Keratinocyte (primary cell): ENCODE data around the gene ZNF726. TPM values are rescaled to one million over a fixed set of nuclear protein-coding genes. Genes with fewer than 3 reads are reported as not detected.

ENCODE experiments used
- DNase-seq: peaks from one replicate; pipeline ENCODE4 v3.0.0-alpha.2; 2011; ENCODE audit warnings: low read depth, missing footprints, low spot score
- FAIRE-seq: peaks from 2 replicates; lab custom pipeline; 2011; peaks lifted over from hg19 to GRCh38; lab: Jason Lieb, UNC
- H2AFZ ChIP-seq: 2 replicates; pipeline ENCODE4 v1.6.0; 2012; ENCODE audit warnings: low read length, control low read depth, inconsistent platforms; ENCODE audit not compliant: control insufficient read depth
- H3K27ac ChIP-seq: 2 replicates; pipeline ENCODE4 v1.5.1; 2011; ENCODE audit warnings: low read length; ENCODE audit not compliant: control insufficient read depth, insufficient read depth
- H3K27me3 ChIP-seq: 3 replicates; pipeline ENCODE4 v1.6.0; 2011; ENCODE audit warnings: low read length; ENCODE audit not compliant: control insufficient read depth, insufficient read depth; ENCODE audit errors: extremely low read depth
- H3K36me3 ChIP-seq, 2 experiments: 2 replicates in 1 of 2; 3 replicates in 1 of 2; pipeline ENCODE4 v1.5.1; 2011; ENCODE audit warnings: low read length in 2 of 2, mild to moderate bottlenecking in 1 of 2; ENCODE audit not compliant: control insufficient read depth in 2 of 2, insufficient read depth in 2 of 2; ENCODE audit errors: extremely low read depth in 1 of 2
- H3K4me1 ChIP-seq: 3 replicates; pipeline ENCODE4 v1.5.1; 2011; ENCODE audit warnings: low read length; ENCODE audit not compliant: control insufficient read depth, insufficient read depth; ENCODE audit errors: extremely low read depth
- H3K4me2 ChIP-seq: 3 replicates; pipeline ENCODE4 v1.6.0; 2011; ENCODE audit warnings: low read depth, low read length; ENCODE audit not compliant: control insufficient read depth, insufficient read depth; ENCODE audit errors: extremely low read depth
- H3K4me3 ChIP-seq, 3 experiments: fragments of 200-600 bp in 1 of 3; sonication (generic) in 1 of 3; 2 replicates in 2 of 3; 3 replicates in 1 of 3; pipeline ENCODE4 v1.5.1; 2011 to 2016; ENCODE audit warnings: low read length in 3 of 3, mild to moderate bottlenecking in 3 of 3, control low read depth in 2 of 3, inconsistent platforms in 1 of 3, low read depth in 1 of 3, mixed read lengths in 1 of 3, mixed run types in 1 of 3, moderate library complexity in 1 of 3; ENCODE audit not compliant: control insufficient read depth in 2 of 3, insufficient read depth in 2 of 3; ENCODE audit errors: extremely low read depth in 1 of 3
- H3K79me2 ChIP-seq: 2 replicates; pipeline ENCODE4 v1.6.0; 2012; ENCODE audit warnings: low read length; ENCODE audit not compliant: control insufficient read depth, insufficient read depth
- H3K9ac ChIP-seq: 3 replicates; pipeline ENCODE4 v1.6.0; 2011; ENCODE audit warnings: low read length; ENCODE audit not compliant: control insufficient read depth, insufficient read depth; ENCODE audit errors: extremely low read depth
- H3K9me1 ChIP-seq: 3 replicates; pipeline ENCODE4 v1.6.0; 2011; ENCODE audit warnings: low read length; ENCODE audit not compliant: control insufficient read depth, insufficient read depth; ENCODE audit errors: extremely low read depth
- H3K9me3 ChIP-seq: 2 replicates; pipeline ENCODE4 v1.5.1; 2012; ENCODE audit warnings: low read depth, low read length; ENCODE audit not compliant: control insufficient read depth
- H4K20me1 ChIP-seq: 3 replicates; pipeline ENCODE4 v1.6.0; 2011; ENCODE audit warnings: low read length; ENCODE audit not compliant: control insufficient read depth, insufficient read depth; ENCODE audit errors: extremely low read depth
- CTCF ChIP-seq, 3 experiments: IDR thresholded peaks in 1 of 3; conservative IDR thresholded peaks in 1 of 3; optimal IDR thresholded peaks in 1 of 3; 2 replicates in 2 of 3; 3 replicates in 1 of 3; pipeline versions ENCODE3 to v1.5.1; 2011; ENCODE audit warnings: low read length in 3 of 3, mild to moderate bottlenecking in 3 of 3, moderate library complexity in 2 of 3, control low read depth in 1 of 3, inconsistent platforms in 1 of 3; ENCODE audit not compliant: insufficient read depth in 2 of 3; ENCODE audit errors: extremely low read depth in 1 of 3
- EZH2 ChIP-seq: IDR thresholded peaks from one replicate; pipeline ENCODE4 v1.6.1; 2012; ENCODE audit warnings: inconsistent platforms, mild to moderate bottlenecking, low read length, moderate library complexity
- dilution Hi-C: fragments of 300-500 bp; cut with MboI; formaldehyde crosslinking; loops from one replicate; pipeline ENCODE4 v1.7.0; 2020; ENCODE audit warnings: low sequenced_read_pairs; ENCODE audit not compliant: extremely low pct_ligation_motif_present
- polyA plus RNA-seq, 5 experiments: library from polyadenylated mRNA; depleted of rRNA in 3 of 5; stranded (reverse) in 3 of 5; stranded (forward) in 1 of 5; unstranded in 1 of 5; fragments of >200 nt; gene quantifications; 1 replicate in 1 of 5; 2 replicates in 3 of 5; 3 replicates in 1 of 5; pipeline versions ENCODE4 v1.2.1 to v1.2.3, GENCODE V29; 2011 to 2012; ENCODE audit warnings: missing spikeins in 2 of 5, low read depth in 1 of 5, low replicate concordance in 1 of 5

ZNF726 gene
- polyA plus RNA-seq, 1 donor (not counting 4 experiments of a cell fraction or from before 2014, with no cell fraction given): 1.6 TPM

- TF ChIP-seq CTCF (optimal IDR thresholded peaks at IDR 0.05 in 1 of 3, IDR thresholded peaks at IDR 0.05 in 1 of 3, conservative IDR thresholded peaks at IDR 0.05 in 1 of 3; ENCODE audit: extremely low read depth in 1 of 3, insufficient read depth in 2 of 3, low read length in 3 of 3): no peak
- H4K20me1 ChIP-seq: no peaks in the 10 kb centered on the region
- no peaks in the 10 kb centered on the region for H3K4me1 ChIP-seq
- H3K9me3 ChIP-seq: no peaks in the 10 kb centered on the region
- H3K79me2 ChIP-seq: no peaks in the 10 kb centered on the region
- no peak overlapping the region for H3K9ac ChIP-seq
- no peak for FAIRE-seq
- no peaks in the 10 kb centered on the region for H3K27me3 ChIP-seq
- no peak overlapping the region for H3K27ac ChIP-seq
- H3K36me3 ChIP-seq: no peaks in the 10 kb centered on the region
- H2AFZ ChIP-seq: no peak overlapping the region
- DNase-seq: no peak
- H3K4me2 ChIP-seq: no peak overlapping the region
- dilution Hi-C loops: no loop called here
- no peaks in the 10 kb centered on the region for H3K9me1 ChIP-seq
- no peak overlapping the region for H3K4me3 ChIP-seq
These were observed 28.7 kb downstream of the ZNF726 start for GRCh38 chr19:23943411-23943810.

DNA sequence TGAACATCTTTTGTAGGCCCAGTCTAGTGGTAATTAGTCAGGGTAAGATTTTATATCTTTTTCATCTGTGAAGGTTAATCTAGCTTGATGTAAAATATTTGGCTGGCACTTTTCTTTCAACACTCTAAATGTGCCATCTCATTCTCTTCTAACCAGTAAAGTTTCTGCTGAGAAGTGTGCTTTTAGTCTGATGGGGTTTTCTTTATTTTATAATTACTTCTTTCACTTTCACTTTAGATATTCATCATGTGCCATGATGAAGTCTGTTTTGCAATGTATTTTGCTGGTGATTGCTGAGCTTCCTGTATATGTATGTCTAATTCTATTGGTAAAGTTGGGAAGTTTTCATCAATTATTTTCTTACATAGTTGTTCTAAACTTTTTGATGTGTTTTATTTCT is 31.9 kb downstream of the ZNF726 start:
- Histone ChIP-seq H2AFZ (no peak overlapping the region), H3K4me1 (no peaks in the 10 kb centered on the region), H3K79me2 (no peaks in the 10 kb centered on the region), H3K9me3 (no peaks in the 10 kb centered on the region), H3K27ac (no peak overlapping the region), H3K27me3 (no peaks in the 10 kb centered on the region), H3K36me3 (no peaks in the 10 kb centered on the region), H3K4me3 (no peak overlapping the region), H3K9ac (no peak overlapping the region), H3K4me2 (no peak overlapping the region), H3K9me1 (no peaks in the 10 kb centered on the region), H4K20me1 (no peaks in the 10 kb centered on the region)
- DNase-seq: no peak
- dilution Hi-C loops: no loop called here
- no peak for FAIRE-seq
- TF ChIP-seq EZH2 (no peak), CTCF (optimal IDR thresholded peaks at IDR 0.05 in 1 of 3, IDR thresholded peaks at IDR 0.05 in 1 of 3, conservative IDR thresholded peaks at IDR 0.05 in 1 of 3; ENCODE audit: extremely low read depth in 1 of 3, insufficient read depth in 2 of 3, low read length in 3 of 3) (no peak)
